OCI-LY1 (cell line): ENCODE measurements around the gene RPH3AL.

Source experiments
- H2AFZ ChIP-seq: fragments of 200-600 bp; sonication (generic), shearing (Covaris generic); 2 replicates; pipeline ENCODE4 v1.6.0; 2014; ENCODE audit warnings: antibody characterized with exemption, mild to moderate bottlenecking, low read length
- H3F3A ChIP-seq: fragments of 200-600 bp; sonication (generic), shearing (Covaris generic); 2 replicates; pipeline ENCODE4 v1.6.0; 2014; ENCODE audit warnings: mild to moderate bottlenecking, antibody characterized with exemption, low read length, moderate library complexity; ENCODE audit not compliant: insufficient read depth
- H3K27ac ChIP-seq: fragments of 200-600 bp; sonication (generic); 2 replicates; pipeline ENCODE4 v1.5.1; 2014; ENCODE audit warnings: low read length, mixed run types, mild to moderate bottlenecking, low read depth; ENCODE audit not compliant: poor library complexity, severe bottlenecking
- H3K27me3 ChIP-seq: fragments of 200-600 bp; sonication (generic); 2 replicates; pipeline ENCODE4 v1.6.0; 2014; ENCODE audit warnings: antibody characterized with exemption, mild to moderate bottlenecking, low read length, moderate library complexity; ENCODE audit not compliant: insufficient read depth
- H3K36me3 ChIP-seq: fragments of 200-600 bp; sonication (generic); 2 replicates; pipeline ENCODE4 v1.6.1; 2014; ENCODE audit warnings: mild to moderate bottlenecking, antibody characterized with exemption, low read length, moderate library complexity, mixed read lengths; ENCODE audit not compliant: insufficient read depth
- H3K4me1 ChIP-seq: fragments of 200-600 bp; sonication (generic); 2 replicates; pipeline ENCODE4 v1.5.1; 2014; ENCODE audit warnings: mild to moderate bottlenecking, low read length, moderate library complexity; ENCODE audit not compliant: insufficient read depth, severe bottlenecking
- H3K4me2 ChIP-seq: fragments of 200-600 bp; sonication (generic), shearing (Covaris generic); 2 replicates; pipeline ENCODE4 v1.6.1; 2014; ENCODE audit warnings: low read length
- H3K4me3 ChIP-seq: fragments of 200-600 bp; sonication (generic); 2 replicates; pipeline ENCODE4 v1.5.1; 2014; ENCODE audit warnings: low read length, low read depth, mild to moderate bottlenecking, mixed read lengths; ENCODE audit not compliant: poor library complexity, severe bottlenecking
- H3K79me2 ChIP-seq: fragments of 200-600 bp; shearing (Covaris generic); 2 replicates; pipeline ENCODE4 v1.6.1; 2016; ENCODE audit warnings: mixed run types, low read length, mixed read lengths; ENCODE audit not compliant: insufficient read depth
- H3K9ac ChIP-seq: fragments of 200-600 bp; sonication (generic), shearing (Covaris generic); 2 replicates; pipeline ENCODE4 v1.6.1; 2014; ENCODE audit warnings: mild to moderate bottlenecking, low read length, mixed read lengths
- H3K9me2 ChIP-seq: fragments of 200-600 bp; sonication (generic), shearing (Covaris generic); 2 replicates; pipeline ENCODE4 v1.6.1; 2014; ENCODE audit warnings: low read depth, mild to moderate bottlenecking, low read length, mixed read lengths
- H3K9me3 ChIP-seq: fragments of 200-600 bp; shearing (Covaris generic); 2 replicates; pipeline ENCODE4 v1.6.1; 2014; ENCODE audit warnings: low read length, mixed read lengths
- H4K20me1 ChIP-seq: fragments of 200-600 bp; sonication (generic), shearing (Covaris generic); 2 replicates; pipeline ENCODE4 v1.6.0; 2016; ENCODE audit warnings: mild to moderate bottlenecking, low read length; ENCODE audit not compliant: insufficient read depth
- CTCF ChIP-seq: fragments of 200-600 bp; sonication (generic), shearing (Covaris generic); IDR thresholded peaks from 2 replicates; pipeline ENCODE4 v1.5.1; 2017; ENCODE audit warnings: mild to moderate bottlenecking, antibody characterized with exemption, low read length, moderate library complexity, mixed read lengths
- EZH2 ChIP-seq: fragments of 200-600 bp; sonication (generic), shearing (Covaris generic); IDR thresholded peaks from 2 replicates; pipeline ENCODE4 v1.8.0; 2017; ENCODE audit warnings: borderline replicate concordance, mixed run types, mild to moderate bottlenecking, antibody characterized with exemption, low read length, moderate library complexity, mixed read lengths

RPH3AL gene

GRCh38 chr17:353213-353837 is 718 bp upstream of the RPH3AL start:
- H3K36me3 ChIP-seq, result no peaks in the 10 kb centered on the region
- H3K9me3 ChIP-seq, result 0 out of 2 replicates have a peak, but pooled peaks cover 2% of the 10 kb centered on the region
- no peaks in the 10 kb centered on the region for H3F3A ChIP-seq
- H3K4me1 ChIP-seq, result no peaks in the 10 kb centered on the region
- no peak overlapping the region for H3K4me2 ChIP-seq
- no peak overlapping the region for H3K4me3 ChIP-seq
- no peaks in the 10 kb centered on the region for H3K79me2 ChIP-seq
- H4K20me1 ChIP-seq, result no peaks in the 10 kb centered on the region
- no peak overlapping the region for H3K9ac ChIP-seq
- no peaks in the 10 kb centered on the region for H3K9me2 ChIP-seq
- H3K27me3 ChIP-seq, result no peaks in the 10 kb centered on the region
- no peak overlapping the region for H3K27ac ChIP-seq
- TF ChIP-seq CTCF (no peak), EZH2 (no peak)
- no peak overlapping the region for H2AFZ ChIP-seq

- H3K4me3 ChIP-seq, result no peak overlapping the region
- H3F3A ChIP-seq, result no peaks in the 10 kb centered on the region
- TF ChIP-seq CTCF (no peak), EZH2 (no peak)
- no peaks in the 10 kb centered on the region for H4K20me1 ChIP-seq
- H3K79me2 ChIP-seq, result no peaks in the 10 kb centered on the region
- H3K4me2 ChIP-seq, result no peak overlapping the region
- H3K36me3 ChIP-seq, result no peaks in the 10 kb centered on the region
- no peak overlapping the region for H2AFZ ChIP-seq
- H3K27ac ChIP-seq, result no peak overlapping the region
- 0 out of 2 replicates have a peak, but pooled peaks cover 2% of the 10 kb centered on the region for H3K9me3 ChIP-seq
- H3K4me1 ChIP-seq, result no peaks in the 10 kb centered on the region
- H3K9me2 ChIP-seq, result no peaks in the 10 kb centered on the region
- no peak overlapping the region for H3K9ac ChIP-seq
- 0 out of 2 replicates have a peak, but pooled peaks cover 3% of the 10 kb centered on the region for H3K27me3 ChIP-seq
These were observed 659 bp downstream of the RPH3AL start for GRCh38 chr17:351875-352420.

GRCh38 chr17:351449-351738 is 1.2 kb downstream of the RPH3AL start:
- H3K9ac ChIP-seq, result no peak overlapping the region
- no peaks in the 10 kb centered on the region for H3K36me3 ChIP-seq
- 0 out of 2 replicates have a peak, but pooled peaks cover 3% of the 10 kb centered on the region for H3K27me3 ChIP-seq
- TF ChIP-seq CTCF, result no peak
- no peak for TF ChIP-seq EZH2
- H2AFZ ChIP-seq, result no peak overlapping the region
- no peaks in the 10 kb centered on the region for H3K9me2 ChIP-seq
- no peaks in the 10 kb centered on the region for H3K4me1 ChIP-seq
- H3K27ac ChIP-seq, result no peak overlapping the region
- no peaks in the 10 kb centered on the region for H3F3A ChIP-seq
- H3K4me3 ChIP-seq, result no peak overlapping the region
- no peaks in the 10 kb centered on the region for H3K79me2 ChIP-seq
- no peak overlapping the region for H3K4me2 ChIP-seq
- no peaks in the 10 kb centered on the region for H3K9me3 ChIP-seq
- H4K20me1 ChIP-seq, result no peaks in the 10 kb centered on the region
